Parathyroid adenoma (tissue), 2 donors: ENCODE results near the gene TMBIM1.

Experiments
- H2AFZ ChIP-seq: fragments of 300-600 bp; sonication (generic); one replicate; pipeline ENCODE4 v1.7.0; 2017; ENCODE audit warnings: antibody characterized with exemption, mild to moderate bottlenecking
- H3K27ac ChIP-seq: fragments of 300-600 bp; sonication (generic); one replicate; pipeline ENCODE4 v1.7.0; 2017
- H3K27me3 ChIP-seq: fragments of 300-600 bp; sonication (generic); one replicate; pipeline ENCODE4 v1.7.0; 2017; ENCODE audit warnings: low read length; ENCODE audit not compliant: control insufficient read depth, insufficient read depth
- H3K36me3 ChIP-seq: fragments of 300-600 bp; sonication (generic); one replicate; pipeline ENCODE4 v1.7.0; 2017; ENCODE audit warnings: low read length; ENCODE audit not compliant: control insufficient read depth, insufficient read depth
- H3K4me1 ChIP-seq: fragments of 300-600 bp; sonication (generic); one replicate; pipeline ENCODE4 v1.7.0; 2017; ENCODE audit warnings: control low read depth
- H3K4me2 ChIP-seq: fragments of 300-600 bp; sonication (generic); one replicate; pipeline ENCODE4 v1.7.0; 2017; ENCODE audit warnings: low read length
- H3K4me3 ChIP-seq: fragments of 300-600 bp; sonication (generic); one replicate; pipeline ENCODE4 v1.7.0; 2017; ENCODE audit warnings: low read depth, low read length
- H3K79me2 ChIP-seq: fragments of 300-600 bp; sonication (generic); one replicate; pipeline ENCODE4 v1.7.0; 2017; ENCODE audit warnings: control low read depth
- H3K9ac ChIP-seq: fragments of 300-600 bp; sonication (generic); one replicate; pipeline ENCODE4 v1.7.0; 2017; ENCODE audit warnings: mild to moderate bottlenecking
- H3K9me3 ChIP-seq: fragments of 300-600 bp; sonication (generic); one replicate; pipeline ENCODE4 v1.7.0; 2017; ENCODE audit warnings: low read length; ENCODE audit not compliant: control insufficient read depth
- TF ChIP-seq, protein P1 (sequence below): fragments of 300-600 bp; sonication (generic); IDR thresholded peaks from one replicate; pipeline ENCODE4 v1.7.0; 2017; ENCODE audit warnings: antibody characterized with exemption, mild to moderate bottlenecking
- donor health status: primary hyperparathyroidism.

Gene TMBIM1

DNA sequence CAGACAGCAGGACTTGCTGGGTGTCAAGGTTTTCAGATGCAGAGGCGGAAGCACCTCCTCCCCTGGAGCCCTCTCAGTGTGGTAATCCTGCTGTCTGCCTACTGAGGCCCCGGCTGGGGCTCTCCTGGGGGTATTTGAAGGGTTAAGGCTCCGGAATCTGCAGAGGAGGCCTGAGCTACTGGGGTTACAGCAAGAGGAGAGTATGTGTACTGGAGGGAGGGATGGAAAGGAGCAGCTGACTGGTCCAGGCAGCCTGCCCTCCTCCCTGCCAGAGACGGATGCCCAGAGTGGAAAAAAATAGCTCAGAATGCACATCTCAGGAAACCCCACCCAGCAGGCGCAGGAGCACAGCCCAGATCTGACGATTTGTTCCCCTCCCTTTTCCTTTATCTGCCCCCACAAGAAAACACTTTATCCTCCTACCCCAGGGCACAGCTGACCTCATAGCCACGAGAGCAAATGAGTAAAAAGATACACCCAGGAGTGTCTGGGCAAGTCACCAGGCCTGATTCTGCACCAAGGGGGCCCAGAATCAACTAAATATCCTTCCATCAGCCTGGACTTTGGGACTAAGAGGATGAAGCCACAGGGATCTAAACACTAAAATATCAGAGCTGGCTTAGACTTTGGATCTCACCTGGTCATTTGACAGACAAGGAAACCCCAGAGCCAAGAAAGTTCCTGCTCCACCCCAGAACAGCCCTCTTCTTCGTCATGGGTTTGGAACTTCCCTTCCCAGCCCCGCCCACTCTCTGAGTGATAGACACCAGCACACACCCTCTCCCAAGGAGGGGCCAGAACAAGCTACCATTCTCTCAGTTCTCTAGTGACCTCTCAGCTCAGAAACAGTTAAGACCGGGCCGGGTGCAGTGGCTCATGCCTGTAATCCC is 5.5 kb downstream of the TMBIM1 start:
- H3K27ac ChIP-seq, result peak overlapping the region; percentile 86
- H3K9ac ChIP-seq, result peak overlapping the region; percentile 7
- TF ChIP-seq, protein P1, sequence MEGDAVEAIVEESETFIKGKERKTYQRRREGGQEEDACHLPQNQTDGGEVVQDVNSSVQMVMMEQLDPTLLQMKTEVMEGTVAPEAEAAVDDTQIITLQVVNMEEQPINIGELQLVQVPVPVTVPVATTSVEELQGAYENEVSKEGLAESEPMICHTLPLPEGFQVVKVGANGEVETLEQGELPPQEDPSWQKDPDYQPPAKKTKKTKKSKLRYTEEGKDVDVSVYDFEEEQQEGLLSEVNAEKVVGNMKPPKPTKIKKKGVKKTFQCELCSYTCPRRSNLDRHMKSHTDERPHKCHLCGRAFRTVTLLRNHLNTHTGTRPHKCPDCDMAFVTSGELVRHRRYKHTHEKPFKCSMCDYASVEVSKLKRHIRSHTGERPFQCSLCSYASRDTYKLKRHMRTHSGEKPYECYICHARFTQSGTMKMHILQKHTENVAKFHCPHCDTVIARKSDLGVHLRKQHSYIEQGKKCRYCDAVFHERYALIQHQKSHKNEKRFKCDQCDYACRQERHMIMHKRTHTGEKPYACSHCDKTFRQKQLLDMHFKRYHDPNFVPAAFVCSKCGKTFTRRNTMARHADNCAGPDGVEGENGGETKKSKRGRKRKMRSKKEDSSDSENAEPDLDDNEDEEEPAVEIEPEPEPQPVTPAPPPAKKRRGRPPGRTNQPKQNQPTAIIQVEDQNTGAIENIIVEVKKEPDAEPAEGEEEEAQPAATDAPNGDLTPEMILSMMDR, result no peak
- peaks cover 33% of the 10 kb centered on the region for H3K79me2 ChIP-seq
- peak overlapping the region; percentile 61 for H3K4me2 ChIP-seq
- H3K36me3 ChIP-seq, result no peaks in the 10 kb centered on the region
- peaks cover 42% of the 10 kb centered on the region for H3K4me1 ChIP-seq
- peak overlapping the region; percentile 58 for H2AFZ ChIP-seq
- no peaks in the 10 kb centered on the region for H3K9me3 ChIP-seq
- H3K27me3 ChIP-seq, result no peaks in the 10 kb centered on the region
- H3K4me3 ChIP-seq, result peak overlapping the region; percentile 28

DNA sequence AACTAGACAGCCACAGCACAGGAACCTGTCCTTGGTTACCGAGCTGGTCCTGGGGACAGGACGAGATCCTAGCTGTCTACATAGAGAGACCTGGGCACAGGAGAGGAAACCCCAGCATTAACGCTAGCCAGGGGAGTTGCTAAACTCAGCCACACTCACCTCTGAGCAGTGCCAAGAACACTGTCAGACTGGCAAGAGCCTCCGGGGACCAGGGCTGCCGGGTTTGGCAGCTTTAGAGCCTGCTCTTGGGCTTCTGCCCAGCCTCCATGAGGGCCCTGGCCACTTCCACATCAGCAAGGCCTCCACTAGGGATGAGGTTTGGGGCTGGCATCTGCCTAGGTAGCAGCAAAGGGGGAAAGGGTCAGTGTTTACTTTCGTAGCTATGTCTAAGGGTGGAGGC is 6.7 kb downstream of the TMBIM1 start:
- Histone ChIP-seq H3K4me3 (no peak overlapping the region), H3K9ac (no peak overlapping the region), H3K79me2 (peaks cover 35% of the 10 kb centered on the region), H2AFZ (no peak overlapping the region), H3K4me1 (peaks cover 35% of the 10 kb centered on the region), H3K27ac (peak overlapping the region; percentile 86), H3K9me3 (no peaks in the 10 kb centered on the region), H3K27me3 (no peaks in the 10 kb centered on the region), H3K4me2 (peak overlapping the region; percentile 61), H3K36me3 (no peaks in the 10 kb centered on the region)
- TF ChIP-seq, protein P1, result no peak

DNA sequence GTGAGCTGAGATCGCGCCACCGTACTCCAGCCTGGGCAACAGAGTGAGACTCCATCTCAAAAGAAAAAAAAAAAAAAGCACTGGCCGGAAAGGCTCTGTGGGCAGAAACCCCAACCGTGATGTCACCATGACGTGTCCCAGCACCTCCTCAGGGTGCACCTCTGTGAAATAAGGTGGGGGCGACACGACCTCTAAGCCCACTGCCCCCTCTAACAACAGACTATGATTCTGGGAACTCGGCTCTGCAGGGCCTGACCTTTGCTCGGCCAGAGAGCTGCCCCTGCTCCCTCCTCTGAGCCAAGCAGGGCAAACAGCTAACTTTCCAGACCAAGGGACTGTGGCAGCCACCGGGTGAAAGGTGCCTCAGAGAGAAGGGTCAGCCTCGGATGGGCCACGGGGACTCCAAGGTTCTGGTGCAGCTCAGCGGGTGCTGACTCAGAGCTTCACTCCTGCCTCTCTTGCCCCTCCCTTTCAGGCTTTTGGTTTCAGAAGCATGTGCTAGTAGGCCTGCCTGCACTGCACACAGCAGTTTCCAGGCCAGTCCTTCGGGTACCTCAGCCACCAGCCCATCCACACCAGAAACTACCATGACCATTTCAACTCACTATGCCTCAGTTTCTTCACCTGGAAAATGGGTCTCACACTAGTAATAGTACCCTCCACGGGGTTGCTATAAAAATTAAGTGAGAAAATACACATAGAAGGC is 8.0 kb downstream of the TMBIM1 start:
- Histone ChIP-seq H3K9me3 (no peaks in the 10 kb centered on the region), H3K4me2 (peak overlapping the region; percentile 42), H3K79me2 (peaks cover 28% of the 10 kb centered on the region), H2AFZ (no peak overlapping the region), H3K4me3 (no peak overlapping the region), H3K36me3 (no peaks in the 10 kb centered on the region), H3K4me1 (peaks cover 24% of the 10 kb centered on the region), H3K27me3 (no peaks in the 10 kb centered on the region), H3K9ac (no peak overlapping the region), H3K27ac (no peak overlapping the region)
- TF ChIP-seq, protein P1, result no peak

DNA sequence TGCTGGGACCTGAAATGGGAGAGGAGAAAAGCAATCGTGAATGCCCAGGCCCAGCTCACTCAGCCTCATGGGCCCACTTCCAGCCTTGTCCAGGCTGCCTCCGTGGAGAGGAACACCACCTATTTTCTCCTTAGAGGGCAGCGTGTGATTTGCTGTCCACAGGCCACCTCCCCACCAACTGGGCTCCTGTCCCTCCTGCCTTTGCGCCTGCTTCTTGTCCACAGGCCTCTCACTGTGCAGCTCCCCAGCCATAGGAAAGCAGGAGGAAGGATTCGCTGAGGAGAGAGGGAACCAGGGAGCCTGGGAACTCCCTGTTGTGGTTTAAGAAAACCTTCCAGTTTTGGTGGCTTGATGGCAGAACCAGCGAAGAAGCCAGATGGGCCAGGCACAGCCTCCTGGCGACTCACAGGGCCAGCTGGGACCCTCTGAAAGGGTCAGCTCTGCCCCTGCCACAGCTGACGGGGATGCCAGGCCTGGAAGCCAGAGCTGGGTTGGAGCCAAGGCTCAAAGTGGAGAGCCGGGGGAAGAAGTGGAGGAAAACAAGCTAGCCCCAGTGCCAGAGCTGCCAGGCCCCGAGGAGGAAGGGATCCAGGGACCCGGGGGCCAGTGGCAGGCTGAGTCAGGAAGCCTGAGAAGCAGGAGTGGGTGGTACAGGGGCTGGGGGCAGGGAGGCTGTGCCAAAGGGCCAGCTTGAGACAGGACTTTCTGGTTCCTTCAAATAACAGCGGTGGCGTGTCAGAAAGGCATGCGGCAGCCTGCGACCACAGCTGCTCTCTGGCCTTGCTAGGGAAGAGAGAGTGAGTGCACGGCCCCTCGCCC is 9.9 kb downstream of the TMBIM1 start:
- Histone ChIP-seq H3K79me2 (peaks cover 24% of the 10 kb centered on the region), H3K9me3 (no peaks in the 10 kb centered on the region), H2AFZ (no peak overlapping the region), H3K4me3 (no peak overlapping the region), H3K27ac (no peak overlapping the region), H3K36me3 (no peaks in the 10 kb centered on the region), H3K4me1 (peaks cover 18% of the 10 kb centered on the region), H3K4me2 (no peak overlapping the region), H3K9ac (no peak overlapping the region), H3K27me3 (no peaks in the 10 kb centered on the region)
- TF ChIP-seq, protein P1, result no peak
